Sigmoid colon (tissue), 7 donors: ENCODE data around the gene NLRC5. TPM values are rescaled to one million over a fixed set of nuclear protein-coding genes. Genes with fewer than 3 reads are reported as not detected.
A peak's percentile ranks its signal among the peaks of the same experiment; 100 is the strongest.

ENCODE experiments used
- DNase-seq: peaks from one replicate; pipeline ENCODE4 v3.0.0-alpha.2; 2019
- H3K27ac ChIP-seq, 4 donors: fragments of 200-600 bp; sonication (generic); one replicate each; pipeline ENCODE4 v1.5.1; 2016 to 2019; ENCODE audit warnings: mild to moderate bottlenecking in 1 of 4
- H3K27me3 ChIP-seq, 3 donors: fragments of 200-600 bp; sonication (generic); one replicate each; pipeline ENCODE4 v1.5.1; 2019; ENCODE audit warnings: mild to moderate bottlenecking in 1 of 3
- H3K36me3 ChIP-seq, 4 donors: fragments of 200-600 bp; sonication (generic); one replicate each; pipeline ENCODE4 v1.5.1; 2016 to 2019
- H3K4me1 ChIP-seq, 4 donors: fragments of 200-600 bp; sonication (generic); one replicate each; pipeline ENCODE4 v1.5.1; 2017 to 2019
- H3K4me3 ChIP-seq, 4 donors: fragments of 200-600 bp; sonication (generic); one replicate each; pipeline ENCODE4 v1.5.1; 2017 to 2019; ENCODE audit warnings: mild to moderate bottlenecking in 2 of 4, moderate library complexity in 1 of 4
- H3K9me3 ChIP-seq, 4 donors: fragments of 200-600 bp in 3 of 4; sonication (generic) in 3 of 4; one replicate each; pipeline versions ENCODE4 v1.5.1 to v1.6.1; 2013 to 2019
- EP300 ChIP-seq, 4 donors: sonication (generic); formaldehyde crosslinking; IDR thresholded peaks; one replicate each; pipeline ENCODE4 v1.6.1; 2017; ENCODE audit warnings: antibody characterized with exemption in 4 of 4
- POLR2A ChIP-seq, 2 donors: fragments of 450-650 bp; IDR thresholded peaks; one replicate each; pipeline ENCODE4 v1.6.1; 2016; ENCODE audit warnings: antibody characterized with exemption in 2 of 2, mild to moderate bottlenecking in 2 of 2, moderate library complexity in 2 of 2
- POLR2AphosphoS5 ChIP-seq, 4 donors: sonication (generic); formaldehyde crosslinking; IDR thresholded peaks; one replicate each; pipeline ENCODE4 v1.6.1; 2017; ENCODE audit warnings: antibody characterized with exemption in 4 of 4
- WGBS, 2 donors: extraction: QIAGEN DNeasy Blood & Tissue Kit; methylation state at CpG; one replicate each; pipeline ENCODE4 v1.1.7; 2013; 5-methylcytosine and 5-hydroxymethylcytosine counted together
- intact Hi-C: fragments of 100-400 bp; cut with DNase I; formaldehyde crosslinking; loops from one replicate; pipeline ENCODE4 v1.15.1; 2023
- polyA plus RNA-seq, 3 donors: library from polyadenylated mRNA; stranded (reverse); fragments of 200-250 nt; gene quantifications; one replicate each; pipeline ENCODE4 v1.2.3, GENCODE V29; 2013
- total RNA-seq, 4 donors: library from RNA; depleted of rRNA; stranded (reverse); fragments of >200 nt; gene quantifications; one replicate each; pipeline ENCODE4 v1.1.0, GENCODE V29; 2016
- TF ChIP-seq, protein P1 (sequence below), 4 experiments: fragments of 450-650 bp in 3 of 4; fragments of 200-600 bp in 1 of 4; IDR thresholded peaks; one replicate each; pipeline ENCODE4 v1.5.1; 2016 to 2019; ENCODE audit warnings: antibody characterized with exemption in 4 of 4, mild to moderate bottlenecking in 3 of 4, moderate library complexity in 2 of 4
- donor health status: healthy with polysubstance abuse.
- donor health status: Bipolar disorder and iron deficiency.
- donor health status: healthy.

Gene NLRC5
- total and polyA plus RNA-seq, 7 donors: 9.5 to 119 (median 19.5) TPM

DNA sequence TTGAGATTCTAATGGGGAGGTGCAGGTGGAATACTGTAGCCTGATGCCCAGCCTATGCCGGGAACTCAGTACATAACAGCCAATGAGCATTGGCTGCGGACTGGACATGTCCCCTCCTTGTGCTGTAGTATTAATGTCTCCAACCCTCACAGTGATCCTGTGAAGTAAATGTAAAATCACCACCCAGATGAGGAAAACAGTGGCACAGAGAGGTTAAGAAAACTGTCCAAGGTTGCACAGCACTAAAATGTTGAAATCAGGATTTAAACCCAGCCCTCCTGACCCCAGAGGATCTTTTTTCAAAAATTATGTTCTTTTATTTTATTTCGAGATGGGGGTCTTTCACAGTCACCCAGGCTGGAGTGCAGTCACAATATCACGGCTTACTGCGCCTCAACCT, 7.9 kb downstream of the NLRC5 start:
- no peaks in the 10 kb centered on the region for H3K27me3 ChIP-seq
- TF ChIP-seq, protein P1, sequence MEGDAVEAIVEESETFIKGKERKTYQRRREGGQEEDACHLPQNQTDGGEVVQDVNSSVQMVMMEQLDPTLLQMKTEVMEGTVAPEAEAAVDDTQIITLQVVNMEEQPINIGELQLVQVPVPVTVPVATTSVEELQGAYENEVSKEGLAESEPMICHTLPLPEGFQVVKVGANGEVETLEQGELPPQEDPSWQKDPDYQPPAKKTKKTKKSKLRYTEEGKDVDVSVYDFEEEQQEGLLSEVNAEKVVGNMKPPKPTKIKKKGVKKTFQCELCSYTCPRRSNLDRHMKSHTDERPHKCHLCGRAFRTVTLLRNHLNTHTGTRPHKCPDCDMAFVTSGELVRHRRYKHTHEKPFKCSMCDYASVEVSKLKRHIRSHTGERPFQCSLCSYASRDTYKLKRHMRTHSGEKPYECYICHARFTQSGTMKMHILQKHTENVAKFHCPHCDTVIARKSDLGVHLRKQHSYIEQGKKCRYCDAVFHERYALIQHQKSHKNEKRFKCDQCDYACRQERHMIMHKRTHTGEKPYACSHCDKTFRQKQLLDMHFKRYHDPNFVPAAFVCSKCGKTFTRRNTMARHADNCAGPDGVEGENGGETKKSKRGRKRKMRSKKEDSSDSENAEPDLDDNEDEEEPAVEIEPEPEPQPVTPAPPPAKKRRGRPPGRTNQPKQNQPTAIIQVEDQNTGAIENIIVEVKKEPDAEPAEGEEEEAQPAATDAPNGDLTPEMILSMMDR (IDR thresholded peaks at IDR 0.05): no peak
- no peak for TF ChIP-seq POLR2AphosphoS5 (IDR thresholded peaks at IDR 0.05)
- TF ChIP-seq EP300 (IDR thresholded peaks at IDR 0.05): no peak
- TF ChIP-seq POLR2A (IDR thresholded peaks at IDR 0.05): no peak
- H3K4me3 ChIP-seq: no peak overlapping the region
- peak; percentile 2 for DNase-seq
- H3K9me3 ChIP-seq: no peaks in the 10 kb centered on the region
- H3K36me3 ChIP-seq: no peaks in the 10 kb centered on the region
- intact Hi-C loops: no loop called here
- whole genome bisulfite sequencing, 2 donors: 97 to 98% methylated on average over 5 of the region's 5 CpGs
- H3K27ac ChIP-seq: no peak overlapping the region
- H3K4me1 ChIP-seq: peaks cover 0 to 20% (median 8%) of the 10 kb centered on the region in 4 donors

DNA sequence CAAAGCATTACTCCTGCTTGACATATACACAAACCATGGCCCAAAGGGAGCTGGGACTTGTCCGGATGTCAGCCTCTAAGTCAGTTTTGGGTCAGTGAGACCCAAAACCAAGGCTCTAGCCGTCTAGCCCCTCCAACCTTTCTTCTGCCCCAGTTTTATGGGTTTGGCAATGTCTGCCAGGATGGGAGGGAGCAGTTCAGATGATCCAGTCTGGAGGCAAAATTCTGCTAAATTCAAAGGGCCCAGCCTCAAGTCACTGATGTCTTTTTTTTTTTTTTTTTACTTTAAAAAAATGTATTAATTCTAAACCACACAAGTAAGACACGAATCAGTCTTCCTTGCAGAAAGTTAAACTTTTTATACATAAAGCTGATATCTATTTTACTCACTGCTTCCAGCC, 8.6 kb downstream of the NLRC5 start:
- DNase-seq: peak; percentile 5
- H3K27me3 ChIP-seq: no peaks in the 10 kb centered on the region
- WGBS, 2 donors: 69 to 78% methylated on average over 3 of the region's 3 CpGs
- no peaks in the 10 kb centered on the region for H3K36me3 ChIP-seq
- no peak overlapping the region for H3K27ac ChIP-seq
- no peak overlapping the region for H3K4me3 ChIP-seq
- TF ChIP-seq POLR2AphosphoS5 (IDR thresholded peaks at IDR 0.05) (no peak), POLR2A (IDR thresholded peaks at IDR 0.05) (no peak), EP300 (IDR thresholded peaks at IDR 0.05) (no peak)
- TF ChIP-seq, protein P1 (IDR thresholded peaks at IDR 0.05): no peak
- no peaks in the 10 kb centered on the region for H3K9me3 ChIP-seq
- H3K4me1 ChIP-seq: peaks cover 0 to 14% (median 6%) of the 10 kb centered on the region in 4 donors
- intact Hi-C loops: no loop called here

DNA sequence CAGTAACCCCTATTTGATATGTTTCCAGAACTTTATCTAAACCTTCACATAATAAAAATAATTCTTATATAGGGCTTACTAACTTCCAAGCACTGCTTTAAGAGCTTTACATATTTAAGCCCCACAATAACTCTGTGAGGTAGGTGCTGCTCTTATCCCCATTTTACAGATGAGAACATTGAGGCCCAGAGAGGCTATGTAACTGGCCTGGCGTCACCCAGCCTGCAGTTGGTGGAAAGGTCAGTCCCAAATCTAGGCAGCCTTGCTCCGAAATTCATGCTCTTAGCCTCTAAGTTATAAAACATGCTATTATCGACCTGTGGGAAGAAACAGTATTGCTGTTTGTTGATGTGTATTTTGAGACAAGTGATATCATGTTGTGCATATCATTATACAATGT, 9.0 kb downstream of the NLRC5 start:
- H3K36me3 ChIP-seq: no peaks in the 10 kb centered on the region
- TF ChIP-seq EP300 (IDR thresholded peaks at IDR 0.05) (no peak), POLR2A (IDR thresholded peaks at IDR 0.05) (no peak), POLR2AphosphoS5 (IDR thresholded peaks at IDR 0.05) (no peak)
- DNase-seq: peak; percentile 3
- H3K9me3 ChIP-seq: no peaks in the 10 kb centered on the region
- no peak overlapping the region for H3K27ac ChIP-seq
- 92 to 96% methylated on average over 3 of the region's 3 CpGs for WGBS, 2 donors
- H3K4me1 ChIP-seq: peaks cover 0 to 14% (median 6%) of the 10 kb centered on the region in 4 donors
- intact Hi-C loops: no loop called here
- no peak overlapping the region for H3K4me3 ChIP-seq
- no peaks in the 10 kb centered on the region for H3K27me3 ChIP-seq

DNA sequence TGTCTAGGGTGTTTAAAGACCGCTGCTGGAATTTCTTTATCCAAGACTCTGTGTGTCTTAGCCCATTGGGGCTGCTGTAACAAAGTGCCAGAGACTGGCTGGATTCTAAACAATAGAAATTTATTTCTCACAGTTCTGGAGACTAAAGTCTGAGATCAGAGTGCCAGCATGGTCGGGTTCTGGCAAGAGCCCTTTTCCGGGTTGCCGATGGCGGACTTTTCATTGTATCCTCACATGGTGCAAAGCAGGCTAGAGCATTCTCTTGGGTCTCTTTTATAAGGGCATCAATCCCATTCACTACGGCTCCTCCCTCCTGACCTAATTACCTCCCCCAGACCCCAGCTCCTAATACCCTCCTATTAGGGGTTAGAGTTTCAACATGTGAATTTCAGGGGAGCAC, 9.5 kb downstream of the NLRC5 start:
- H3K27ac ChIP-seq: peak overlapping the region in 2 of 4 donors; percentile 51 to 66

GRCh38 chr16:56999409-57000270, 10.3 kb downstream of the NLRC5 start:
- DNase-seq: peak; percentile 47
- Histone ChIP-seq H3K36me3 (peaks cover 0 to 8% (median 0%) of the 10 kb centered on the region in 4 donors), H3K27me3 (no peaks in the 10 kb centered on the region), H3K4me1 (peaks cover 0 to 14% (median 6%) of the 10 kb centered on the region in 4 donors), H3K27ac (peak overlapping the region in 3 of 4 donors; percentile 16 to 66 (median 51)), H3K9me3 (no peaks in the 10 kb centered on the region), H3K4me3 (no peak overlapping the region)
- WGBS, 2 donors: 76 to 85% methylated on average over 11 of the region's 11 CpGs
- TF ChIP-seq, protein P1 (IDR thresholded peaks at IDR 0.05): no peak
- TF ChIP-seq POLR2A (IDR thresholded peaks at IDR 0.05) (no peak), POLR2AphosphoS5 (IDR thresholded peaks at IDR 0.05) (no peak), EP300 (IDR thresholded peaks at IDR 0.05) (no peak)
- intact Hi-C loops: no loop called here

More for the DNA sequence above, 9.5 kb downstream of the NLRC5 start:
- Histone ChIP-seq H3K4me3 (no peak overlapping the region), H3K27me3 (no peaks in the 10 kb centered on the region), H3K36me3 (peaks cover 0 to under 1% (median 0%) of the 10 kb centered on the region in 4 donors), H3K9me3 (no peaks in the 10 kb centered on the region), H3K4me1 (peaks cover 0 to 14% (median 6%) of the 10 kb centered on the region in 4 donors)
- intact Hi-C loops: no loop called here
- TF ChIP-seq POLR2AphosphoS5 (IDR thresholded peaks at IDR 0.05) (no peak), POLR2A (IDR thresholded peaks at IDR 0.05) (no peak), EP300 (IDR thresholded peaks at IDR 0.05) (no peak)
- TF ChIP-seq, protein P1 (IDR thresholded peaks at IDR 0.05): no peak
- WGBS, 2 donors: 94 to 97% methylated on average over 6 of the region's 6 CpGs
- DNase-seq: peak; percentile 29
